MCF 10A (cell line): ENCODE measurements around the gene CLMP. TPM values are rescaled to one million over a fixed set of nuclear protein-coding genes. Genes with fewer than 3 reads are reported as not detected.

Experiments
- BruUV-seq: library from RNA; stranded (reverse); fragments of 400-500 nt; replicated peaks from 2 replicates; lab custom pipeline; 2021; lab: Mats Ljungman, UMichigan
- CTCF ChIA-PET: fragments of 300-600 bp; sonication (Branson Sonifier 250); formaldehyde crosslinking; extraction: SDS; loops from one replicate; lab custom pipeline; 2021; ENCODE audit warnings: antibody characterized with exemption, inconsistent platforms; lab: Yijun Ruan, JAX
- POLR2A ChIA-PET: fragments of 300-600, 350-650 bp; sonication (Branson Sonifier 250); formaldehyde crosslinking; extraction: SDS; loops from one replicate; lab custom pipeline; 2020; ENCODE audit warnings: antibody characterized with exemption, inconsistent platforms; lab: Yijun Ruan, JAX
- DNase-seq: peaks from one replicate; pipeline ENCODE4 v3.0.0-alpha.2; 2018; ENCODE audit not compliant: unreplicated experiment
- H3K27ac Mint-ChIP-seq: one replicate; pipeline ENCODE4 v1.8.0; 2022; ENCODE audit warnings: mild to moderate bottlenecking, low read depth, mixed read lengths; ENCODE audit not compliant: unreplicated experiment
- H3K27me3 Mint-ChIP-seq: one replicate; pipeline ENCODE4 v1.8.0; 2022; ENCODE audit warnings: mixed read lengths; ENCODE audit not compliant: insufficient read depth, unreplicated experiment
- H3K36me3 Mint-ChIP-seq: one replicate; pipeline ENCODE4 v1.8.0; 2022; ENCODE audit warnings: mild to moderate bottlenecking, moderate library complexity, mixed read lengths; ENCODE audit not compliant: insufficient read depth, unreplicated experiment
- H3K4me1 Mint-ChIP-seq: one replicate; pipeline ENCODE4 v1.8.0; 2022; ENCODE audit warnings: mixed read lengths; ENCODE audit not compliant: insufficient read depth, unreplicated experiment
- H3K4me3 Mint-ChIP-seq: one replicate; pipeline ENCODE4 v1.8.0; 2022; ENCODE audit warnings: mild to moderate bottlenecking, moderate library complexity, mixed read lengths; ENCODE audit not compliant: unreplicated experiment
- H3K9me3 Mint-ChIP-seq: one replicate; pipeline ENCODE4 v1.8.0; 2022; ENCODE audit warnings: mixed read lengths; ENCODE audit not compliant: unreplicated experiment
- CTCF ChIP-seq: fragments of 200-600 bp; IDR thresholded peaks from one replicate; pipeline ENCODE4 v1.8.0; 2022; ENCODE audit warnings: antibody characterized with exemption, mild to moderate bottlenecking; ENCODE audit not compliant: unreplicated experiment
- intact Hi-C: fragments of 100-400 bp; cut with micrococcal nuclease; formaldehyde crosslinking; loops from 2 replicates; pipeline ENCODE4 v1.14.1; 2022
- total RNA-seq: library from RNA; stranded (reverse); gene quantifications from 2 replicates; pipeline ENCODE4 v1.2.3, GENCODE V29; 2022

The CLMP gene
- total RNA-seq, 1 experiment from 2014 or later: 86.1 TPM

DNA sequence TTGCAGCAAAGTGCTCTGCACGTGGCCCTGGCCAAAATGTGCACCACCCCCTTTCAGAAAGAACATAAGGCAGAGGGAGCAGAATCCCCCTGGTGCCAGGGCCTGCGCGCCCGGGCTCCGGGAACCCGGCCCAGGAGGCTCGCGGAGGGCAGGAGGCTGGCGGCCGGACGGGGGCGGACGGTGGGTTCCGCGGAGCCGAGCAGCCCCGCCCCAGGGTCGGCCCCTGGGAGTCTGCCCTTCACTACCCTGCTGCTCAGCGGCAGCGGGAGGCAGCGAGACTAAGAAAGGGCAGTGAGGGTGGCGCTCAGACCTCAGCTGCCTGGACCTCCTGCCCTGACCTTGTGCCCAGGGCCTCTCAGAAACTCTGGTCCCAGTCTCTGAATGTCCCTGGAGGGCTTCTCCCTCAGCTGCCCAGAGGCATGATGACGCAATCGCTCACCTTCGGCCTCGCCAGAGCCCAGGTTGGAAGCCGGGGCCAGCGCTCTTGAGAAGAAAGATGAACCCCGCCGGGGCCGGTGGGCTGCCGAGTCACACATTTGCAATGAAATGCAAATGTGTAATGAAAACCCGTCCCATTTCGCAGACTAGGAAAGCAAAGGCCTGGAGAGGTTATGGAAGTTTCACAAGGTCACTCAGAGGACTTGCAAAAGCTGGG lies 1.1 kb upstream of the CLMP start:
- DNase-seq: no peak
- BruUV-seq: no TSS peak
- Mint-ChIP-seq H3K4me1 (peaks cover 53% of the 10 kb centered on the region), H3K4me3 (peak overlapping the region; percentile 96), H3K27me3 (no peaks in the 10 kb centered on the region), H3K27ac (peak overlapping the region; percentile 64), H3K36me3 (peaks cover 12% of the 10 kb centered on the region), H3K9me3 (no peaks in the 10 kb centered on the region)
- TF ChIP-seq CTCF: no peak
- intact Hi-C loops: no loop called here
- POLR2A ChIA-PET: interaction anchor here (0.8 kb wide), 1 partner anchor 94 kb away, joined by 3 read pairs; no protein-coding TSS in a partner anchor
- CTCF ChIA-PET: interaction anchor here (0.9 to 2.3 kb wide), 3 partner anchors 10 to 51 kb away, joined by 4 to 8 read pairs (median 5); no protein-coding TSS in a partner anchor

- Mint-ChIP-seq H3K27ac (peak overlapping the region; percentile 93), H3K27me3 (no peaks in the 10 kb centered on the region), H3K4me3 (peak overlapping the region; percentile 96), H3K36me3 (peaks cover 12% of the 10 kb centered on the region), H3K9me3 (no peaks in the 10 kb centered on the region), H3K4me1 (peaks cover 53% of the 10 kb centered on the region)
- intact Hi-C loops: loop anchor here (2.0 kb wide), 3 partner anchors 52 to 84 kb away; no protein-coding TSS in a partner anchor
- ChIA-PET POLR2A (interaction anchor here (0.7 to 1.9 kb wide), 14 partner anchors 9 to 82 kb away, joined by 3 to 15 read pairs (median 4); no protein-coding TSS in a partner anchor), CTCF (interaction anchor here (0.5 to 2.3 kb wide), 7 partner anchors 8 to 1525 kb away, joined by 3 to 8 read pairs (median 4); no protein-coding TSS in a partner anchor)
- TF ChIP-seq CTCF: no peak
- DNase-seq: peak; percentile 52
- TSS peak; percentile 28 for BruUV-seq
Measured at GRCh38 chr11:123194337-123195187, 486 bp downstream of the CLMP start.

- ChIA-PET CTCF (interaction anchor here (0.6 to 2.5 kb wide), 4 partner anchors 20 to 91 kb away, joined by 3 to 16 read pairs (median 4); no protein-coding TSS in a partner anchor), POLR2A (interaction anchor here (0.6 to 2.8 kb wide), 7 partner anchors 9 to 1096 kb away, joined by 3 to 15 read pairs (median 5); no protein-coding TSS in a partner anchor)
- H3K27ac Mint-ChIP-seq: peak overlapping the region; percentile 93
- no peaks in the 10 kb centered on the region for H3K9me3 Mint-ChIP-seq
- peak overlapping the region; percentile 96 for H3K4me3 Mint-ChIP-seq
- DNase-seq: peak; percentile 38
- intact Hi-C loops: loop anchor here (2.0 kb wide), 3 partner anchors 53 to 83 kb away; no protein-coding TSS in a partner anchor
- BruUV-seq: no TSS peak
- H3K36me3 Mint-ChIP-seq: peaks cover 12% of the 10 kb centered on the region
- peaks cover 52% of the 10 kb centered on the region for H3K4me1 Mint-ChIP-seq
- no peaks in the 10 kb centered on the region for H3K27me3 Mint-ChIP-seq
- TF ChIP-seq CTCF: no peak
Measured at GRCh38 chr11:123193742-123194141, 1.3 kb downstream of the CLMP start.
